NCI-H226 (cell line): ENCODE results near the gene KLHL11.

Source experiments
- DNase-seq: peaks from one replicate; pipeline ENCODE4 v3.0.0-alpha.2; 2015

Gene KLHL11

DNA sequence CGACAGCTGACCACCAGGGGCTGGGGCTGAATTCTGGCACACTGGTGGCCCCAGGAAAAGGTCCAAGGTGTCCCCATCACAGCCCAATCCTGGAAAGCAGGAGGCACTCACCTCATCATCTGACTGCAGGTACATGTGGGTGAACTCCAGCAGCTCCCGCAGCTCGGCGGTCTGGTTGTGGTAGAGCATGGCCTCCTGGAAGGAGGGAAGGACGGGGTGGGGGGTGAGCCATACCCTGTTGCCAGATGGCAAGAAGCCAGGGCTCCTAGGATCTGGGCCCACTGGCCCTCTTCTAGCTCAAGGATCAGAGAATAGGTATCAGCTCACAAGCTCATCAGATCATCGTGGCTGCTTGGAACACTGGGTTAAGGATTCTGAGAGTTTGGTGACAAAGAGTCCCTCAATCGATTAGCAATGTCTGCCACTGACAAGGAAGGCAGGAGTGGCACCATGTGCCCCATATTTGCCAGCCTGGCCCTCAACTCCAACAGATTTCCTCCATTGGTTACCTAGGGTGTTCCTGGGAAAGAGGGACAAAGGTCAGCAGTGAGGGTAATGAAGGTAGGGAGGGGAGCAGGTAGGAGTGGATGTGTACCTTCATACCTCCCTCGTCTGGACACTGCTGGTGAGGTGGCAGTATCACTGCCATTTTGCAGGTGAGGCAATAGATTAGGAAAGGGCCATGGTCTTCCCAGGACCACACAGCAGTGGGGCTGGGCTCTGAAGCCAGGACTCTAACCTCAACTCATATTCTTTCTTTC, 58.4 kb downstream of the KLHL11 start:
- no peak for DNase-seq
